Smooth muscle cell (in vitro differentiated cells): ENCODE results near the gene PHKA2. TPM values are rescaled to one million over a fixed set of nuclear protein-coding genes. Genes with fewer than 3 reads are reported as not detected.

ENCODE experiments used
- DNase-seq: peaks from one replicate; lab custom pipeline; 2025; ENCODE audit not compliant: unreplicated experiment; lab: John Stamatoyannopoulos, UW
- H2AFZ ChIP-seq: fragments of 200-600 bp; sonication (generic); 2 replicates; pipeline ENCODE4 v1.6.0; 2016; ENCODE audit warnings: antibody characterized with exemption, low read depth, mild to moderate bottlenecking
- H3F3A ChIP-seq: fragments of 200-600 bp; sonication (generic); 2 replicates; pipeline ENCODE4 v1.6.0; 2017; ENCODE audit warnings: antibody characterized with exemption, low read depth
- H3K27ac ChIP-seq: fragments of 200-600 bp; sonication (generic); 2 replicates; pipeline ENCODE4 v1.5.1; 2016; ENCODE audit warnings: low read depth, mild to moderate bottlenecking
- H3K27me3 ChIP-seq: fragments of 200-600 bp; sonication (generic); 2 replicates; pipeline ENCODE4 v1.6.1; 2016; ENCODE audit warnings: low read depth, mild to moderate bottlenecking
- H3K36me3 ChIP-seq: fragments of 200-600 bp; sonication (generic); 2 replicates; pipeline ENCODE4 v1.5.1; 2016; ENCODE audit warnings: low read depth
- H3K4me1 ChIP-seq: fragments of 200-600 bp; sonication (generic); 2 replicates; pipeline ENCODE4 v1.5.1; 2016; ENCODE audit warnings: low read depth
- H3K4me2 ChIP-seq: fragments of 200-600 bp; sonication (generic); 2 replicates; pipeline ENCODE4 v1.6.0; 2016; ENCODE audit warnings: mild to moderate bottlenecking
- H3K4me3 ChIP-seq: fragments of 200-600 bp; sonication (generic); 2 replicates; pipeline ENCODE4 v1.5.1; 2016; ENCODE audit warnings: mild to moderate bottlenecking
- H3K79me2 ChIP-seq: fragments of 200-600 bp; sonication (generic); 2 replicates; pipeline ENCODE4 v1.6.0; 2016; ENCODE audit warnings: low read depth, mild to moderate bottlenecking
- H3K9ac ChIP-seq: fragments of 200-600 bp; sonication (generic); 2 replicates; pipeline ENCODE4 v1.6.0; 2016; ENCODE audit warnings: low read depth
- H3K9me3 ChIP-seq: fragments of 200-600 bp; sonication (generic); replicated peaks from 2 replicates; pipeline ENCODE4 v1.5.1; 2016; ENCODE audit warnings: low read depth
- H4K20me1 ChIP-seq: fragments of 200-600 bp; sonication (generic); 2 replicates; pipeline ENCODE4 v1.6.0; 2016; ENCODE audit warnings: low read depth
- CTCF ChIP-seq: fragments of 200-600 bp; sonication (generic); IDR thresholded peaks from 2 replicates; pipeline ENCODE4 v1.5.1; 2017; ENCODE audit warnings: borderline replicate concordance, mild to moderate bottlenecking, antibody characterized with exemption; ENCODE audit not compliant: insufficient read depth, poor library complexity, severe bottlenecking
- WGBS: methylation state at CpG from one replicate; pipeline ENCODE4 v1.1.7; 2016; ENCODE audit warnings: low lambda C conversion rate; 5-methylcytosine and 5-hydroxymethylcytosine counted together
- polyA plus RNA-seq: library from polyadenylated mRNA; unstranded; fragments of >200 nt; fragmentation: Nextera tagmentation; extraction: Ambion mirVana; gene quantifications from 2 replicates; pipeline ENCODE4 v1.2.1, GENCODE V29; 2016
- total RNA-seq: library from RNA; depleted of rRNA; stranded (reverse); fragments of >200 nt; gene quantifications from 2 replicates; pipeline ENCODE4 v1.2.3, GENCODE V29; 2014

PHKA2 gene
- total and polyA plus RNA-seq, 2 experiments from 2014 or later: 7.3 to 22.7 TPM

GRCh38 chrX:18884916-18885315 is 99.0 kb downstream of the PHKA2 start:
- Histone ChIP-seq H3K4me2 (no peak overlapping the region), H3K36me3 (no peaks in the 10 kb centered on the region), H3K9me3 (no peaks in the 10 kb centered on the region), H4K20me1 (no peaks in the 10 kb centered on the region), H3K27me3 (no peaks in the 10 kb centered on the region), H2AFZ (no peak overlapping the region), H3K9ac (no peak overlapping the region), H3K27ac (no peak overlapping the region), H3K4me3 (no peak overlapping the region), H3F3A (no peaks in the 10 kb centered on the region), H3K79me2 (no peaks in the 10 kb centered on the region), H3K4me1 (peaks cover 4% of the 10 kb centered on the region)
- DNase-seq: no peak
- TF ChIP-seq CTCF: no peak
- WGBS: 68% methylated on average over 4 of the region's 4 CpGs

- H3K36me3 ChIP-seq: no peaks in the 10 kb centered on the region
- DNase-seq: no peak
- 84% methylated on average over 16 of the region's 16 CpGs for WGBS
- H3K4me3 ChIP-seq: no peak overlapping the region
- H3K4me2 ChIP-seq: no peak overlapping the region
- no peaks in the 10 kb centered on the region for H3K27me3 ChIP-seq
- no peak for TF ChIP-seq CTCF
- H3F3A ChIP-seq: no peaks in the 10 kb centered on the region
- H3K9me3 ChIP-seq: no peaks in the 10 kb centered on the region
- no peak overlapping the region for H3K9ac ChIP-seq
- peaks cover 4% of the 10 kb centered on the region for H3K4me1 ChIP-seq
- H2AFZ ChIP-seq: no peak overlapping the region
- H3K27ac ChIP-seq: no peak overlapping the region
- no peaks in the 10 kb centered on the region for H3K79me2 ChIP-seq
- H4K20me1 ChIP-seq: no peaks in the 10 kb centered on the region
Measured at GRCh38 chrX:18883961-18884765, 99.8 kb downstream of the PHKA2 start.

- Histone ChIP-seq H4K20me1 (no peaks in the 10 kb centered on the region), H3K4me3 (no peak overlapping the region), H3K9ac (no peak overlapping the region), H3K4me1 (peaks cover 4% of the 10 kb centered on the region), H3K36me3 (no peaks in the 10 kb centered on the region), H3K4me2 (no peak overlapping the region), H3K27ac (no peak overlapping the region), H3K79me2 (no peaks in the 10 kb centered on the region), H2AFZ (no peak overlapping the region), H3K9me3 (no peaks in the 10 kb centered on the region), H3F3A (no peaks in the 10 kb centered on the region), H3K27me3 (no peaks in the 10 kb centered on the region)
- no peak for DNase-seq
- no peak for TF ChIP-seq CTCF
- WGBS: 67% methylated on average over 12 of the region's 12 CpGs
Measured at GRCh38 chrX:18883234-18883960, 100.5 kb downstream of the PHKA2 start.
